ENCODE data around the gene TPH2.

Gene TPH2

DNA sequence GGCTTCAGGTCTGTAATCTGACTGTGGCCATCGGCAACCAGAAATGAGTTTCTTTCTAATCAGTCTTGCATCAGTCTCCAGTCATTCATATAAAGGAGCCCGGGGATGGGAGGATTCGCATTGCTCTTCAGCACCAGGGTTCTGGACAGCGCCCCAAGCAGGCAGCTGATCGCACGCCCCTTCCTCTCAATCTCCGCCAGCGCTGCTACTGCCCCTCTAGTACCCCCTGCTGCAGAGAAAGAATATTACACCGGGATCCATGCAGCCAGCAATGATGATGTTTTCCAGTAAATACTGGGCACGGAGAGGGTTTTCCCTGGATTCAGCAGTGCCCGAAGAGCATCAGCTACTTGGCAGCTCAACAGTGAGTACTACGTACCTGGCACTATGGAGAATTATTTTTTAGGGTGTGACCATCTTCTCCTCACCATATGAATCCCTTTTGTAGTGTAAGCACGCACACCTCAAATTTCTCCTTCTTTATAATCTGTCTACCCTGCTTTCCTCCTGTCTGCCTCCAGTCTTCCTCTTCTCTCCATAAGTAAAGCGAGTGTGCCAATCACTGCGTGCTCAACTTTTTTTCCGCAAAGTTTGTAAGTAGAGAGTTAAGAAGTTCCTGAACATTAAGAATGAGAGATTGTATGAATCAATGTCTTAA, at the start of gene TPH2:
TSS of gene TPH2 (plus strand) at position 118 of the 658 bp plus-strand sequence. CDS start at position 260, 142 bp downstream.
- DNase-seq (ENCODE audit: low read depth in 2 of 2): no peak

DNA sequence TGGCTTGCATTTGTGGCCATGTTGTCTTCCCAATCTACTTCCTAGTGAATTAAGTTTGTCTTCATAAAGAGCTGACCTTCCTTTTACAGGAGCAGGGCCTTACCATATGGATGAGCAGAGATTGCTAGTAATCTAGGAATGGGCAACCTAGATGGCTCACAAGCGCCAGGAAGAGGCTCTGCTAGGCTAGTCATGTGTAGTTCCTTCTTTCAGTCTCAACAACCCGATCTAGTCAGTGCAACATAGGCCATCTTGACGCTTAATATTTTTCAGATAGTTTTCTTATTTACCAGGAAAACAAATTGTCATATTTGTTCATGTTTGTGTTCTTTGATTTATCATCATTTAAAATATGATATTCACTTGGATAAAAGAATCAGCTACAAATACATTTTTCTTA, 48.2 kb upstream of the TPH2 start:
- no peak for DNase-seq (ENCODE audit: low read depth in 2 of 2)

DNA sequence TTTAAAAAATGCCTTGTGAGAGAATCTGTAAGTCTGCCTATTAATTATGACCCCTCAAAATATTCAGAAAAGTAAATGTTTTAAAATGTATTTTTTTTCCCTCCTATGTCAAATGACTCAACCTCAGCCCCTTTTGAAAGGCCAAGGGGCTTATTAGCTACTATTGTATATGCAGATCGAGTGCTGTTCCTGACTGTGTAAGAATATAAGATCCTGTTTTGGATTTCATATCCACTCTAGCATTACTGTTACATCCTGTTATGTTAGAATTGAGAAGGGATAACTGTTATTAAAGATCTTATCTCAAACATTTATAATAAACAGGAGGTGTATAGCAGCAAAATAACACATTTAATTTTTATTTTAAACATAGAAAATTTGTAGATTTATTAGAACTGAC, 46.6 kb upstream of the TPH2 start:
- DNase-seq (ENCODE audit: low read depth in 2 of 2): no peak

DNA sequence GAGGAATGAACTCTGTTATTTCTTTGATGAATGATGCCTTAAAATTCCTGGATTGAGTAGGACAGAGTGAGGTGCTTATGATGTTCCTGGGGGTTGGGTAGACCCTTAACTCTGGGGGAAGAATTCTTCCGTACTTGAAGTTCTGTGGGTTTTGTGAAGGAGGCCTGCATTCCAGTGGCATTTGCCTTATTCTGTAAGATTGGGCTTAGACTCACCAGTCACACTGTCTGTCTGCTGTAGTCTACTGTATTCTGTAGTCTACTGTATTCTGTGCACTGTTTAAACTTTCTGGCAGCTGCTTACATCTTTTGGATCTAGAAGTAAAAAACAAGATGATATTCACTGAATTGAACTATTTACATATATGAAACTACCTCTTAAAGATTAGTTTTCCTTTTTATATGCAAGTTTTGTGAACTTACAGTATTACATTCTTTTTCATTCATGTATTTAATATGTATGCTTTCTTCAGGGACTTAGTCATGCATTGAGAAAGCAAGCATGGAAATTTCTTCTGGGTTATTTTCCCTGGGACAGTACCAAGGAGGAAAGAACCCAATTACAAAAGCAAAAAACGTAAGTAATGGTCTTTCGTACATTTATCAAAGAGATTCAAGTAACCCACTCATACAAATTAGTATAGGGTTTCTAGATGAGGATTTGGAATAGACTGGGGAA, 42.3 kb upstream of the TPH2 start:
- no peak for DNase-seq (ENCODE audit: low read depth in 2 of 2)

DNA sequence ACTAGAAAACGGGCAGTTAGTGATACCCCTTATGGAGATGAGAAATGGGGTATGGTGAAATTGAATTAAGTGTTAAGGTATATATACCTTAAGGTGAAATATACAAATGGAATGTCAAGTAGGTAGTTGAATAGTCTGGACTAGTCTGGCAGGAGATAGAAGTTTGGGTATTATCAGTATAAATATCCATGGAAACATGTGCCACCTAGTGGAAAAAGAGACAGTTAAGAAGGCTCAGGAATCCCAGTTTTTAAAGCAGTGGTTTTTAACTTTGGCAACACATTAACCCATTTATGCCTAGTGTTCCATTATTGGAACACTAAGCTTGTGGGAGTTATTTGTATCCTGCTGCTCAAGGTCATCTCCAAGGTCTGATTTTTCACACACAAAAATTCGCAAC, 38.6 kb upstream of the TPH2 start:
- DNase-seq (ENCODE audit: low read depth in 2 of 2): no peak

DNA sequence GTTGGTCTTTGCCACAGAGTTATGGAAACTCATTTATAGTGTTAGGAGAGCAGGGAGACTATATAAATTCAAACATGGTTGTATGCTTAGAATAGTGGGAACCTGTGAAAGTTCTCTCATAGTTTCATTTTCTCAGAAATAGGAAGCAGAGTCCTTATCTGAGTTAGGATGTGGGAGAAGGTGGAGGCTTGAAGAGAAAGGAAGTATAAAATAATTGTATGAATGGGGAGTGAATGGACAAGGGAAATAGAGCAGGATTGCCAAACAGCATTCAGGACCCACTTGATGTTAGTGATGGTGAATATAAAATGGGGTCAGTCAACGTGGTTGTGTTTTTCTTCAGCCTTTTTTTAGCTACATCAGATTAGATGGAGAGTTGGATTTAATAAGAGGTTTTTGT, 34.0 kb upstream of the TPH2 start:
- DNase-seq (ENCODE audit: low read depth in 2 of 2): no peak

DNA sequence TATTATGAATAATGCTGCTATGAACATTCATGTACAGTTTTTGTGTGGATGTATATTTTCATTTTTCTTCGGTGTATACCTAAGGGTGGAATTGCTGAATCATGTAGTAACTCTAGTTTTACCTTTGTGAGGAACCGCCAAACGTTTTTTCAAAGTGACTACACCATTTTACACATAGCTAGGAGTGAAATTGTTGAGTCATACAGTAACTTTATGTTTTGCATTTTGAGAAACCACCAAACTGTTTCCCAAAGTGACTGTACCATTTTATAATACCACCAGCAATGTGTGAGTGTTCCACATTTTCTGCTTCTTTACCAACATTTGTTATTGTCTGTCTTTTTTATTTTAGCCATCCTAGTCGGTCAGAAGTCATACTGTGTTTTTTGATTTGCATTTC, 3.1 kb upstream of the TPH2 start:
- DNase-seq (ENCODE audit: low read depth in 2 of 2): no peak

DNA sequence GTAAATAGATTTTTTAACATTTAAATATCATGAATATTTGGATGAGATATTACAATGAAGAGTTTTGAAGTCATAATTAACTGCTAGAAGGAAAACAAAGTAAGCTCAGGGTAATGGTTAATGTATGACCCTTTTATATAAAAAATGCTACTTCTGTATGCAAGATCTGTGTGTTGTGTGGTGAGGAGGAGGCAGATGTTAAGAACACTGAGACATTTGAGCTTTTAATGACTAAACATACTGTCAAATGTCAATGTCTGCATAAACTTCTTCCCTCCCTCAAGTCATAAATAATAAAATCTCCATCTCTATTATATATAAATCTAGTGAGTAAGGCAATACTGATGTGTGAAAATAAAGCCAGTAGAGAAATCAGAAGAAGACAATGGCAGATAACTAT, 1.4 kb downstream of the TPH2 start:
- DNase-seq (ENCODE audit: low read depth in 2 of 2): no peak

DNA sequence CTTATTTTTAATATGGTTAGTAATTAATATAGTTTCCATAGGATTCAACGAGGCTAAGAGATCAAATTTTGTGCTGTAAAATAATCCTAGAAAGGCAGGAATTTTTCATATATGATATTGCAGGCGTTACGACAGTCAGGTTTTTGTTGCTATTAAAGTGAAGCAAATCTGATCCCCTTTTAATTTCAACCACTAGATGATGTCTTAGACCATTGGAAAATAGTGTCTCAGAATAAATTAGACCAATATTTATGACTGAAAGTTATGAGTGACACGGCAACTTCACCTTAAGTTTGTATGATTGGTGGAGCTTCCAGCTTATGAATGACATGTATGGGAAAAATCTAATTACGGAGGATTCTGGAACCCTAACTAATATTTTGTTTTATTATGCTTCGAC, 2.5 kb downstream of the TPH2 start:
- DNase-seq (ENCODE audit: low read depth in 2 of 2): no peak

DNA sequence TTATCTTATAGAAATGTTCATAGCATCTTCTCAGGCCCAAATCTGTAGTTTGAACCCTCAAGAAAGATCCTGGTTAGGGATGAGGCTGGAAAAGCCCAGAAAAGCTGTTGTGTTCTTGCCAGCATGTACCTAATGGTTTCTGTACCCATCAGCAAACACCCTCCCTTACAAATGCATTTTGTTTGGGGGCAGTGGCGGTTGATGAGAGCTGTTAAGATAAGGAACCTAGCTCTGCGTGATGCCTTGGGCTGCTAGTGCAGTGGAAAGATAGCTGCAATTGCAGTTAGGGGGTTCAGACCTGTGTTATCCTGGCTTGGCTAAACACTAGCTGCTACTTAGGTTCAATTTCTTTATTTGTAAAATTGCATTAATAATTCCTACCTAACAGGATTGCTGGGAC, 3.6 kb downstream of the TPH2 start:
- no peak for DNase-seq (ENCODE audit: low read depth in 2 of 2)

DNA sequence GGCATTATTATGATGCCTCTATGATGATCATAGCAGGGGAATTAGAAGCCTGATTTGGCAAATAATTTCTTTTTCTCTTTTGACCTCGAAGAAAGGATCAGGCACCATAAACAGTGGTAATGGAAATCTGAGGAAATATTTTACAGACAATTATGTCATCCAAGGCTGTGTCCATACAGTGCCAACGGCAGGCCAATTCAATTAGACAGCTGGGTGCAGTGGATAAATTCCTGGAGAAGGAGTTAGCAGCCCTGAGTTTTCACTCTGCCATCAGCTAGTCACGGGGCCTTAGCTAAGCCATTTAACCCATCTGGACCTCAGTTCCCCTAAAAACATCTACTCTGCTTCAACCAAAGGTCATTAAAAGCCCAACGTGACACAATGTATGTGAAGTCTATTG, 4.1 kb downstream of the TPH2 start:
- no peak for DNase-seq (ENCODE audit: low read depth in 2 of 2)

DNA sequence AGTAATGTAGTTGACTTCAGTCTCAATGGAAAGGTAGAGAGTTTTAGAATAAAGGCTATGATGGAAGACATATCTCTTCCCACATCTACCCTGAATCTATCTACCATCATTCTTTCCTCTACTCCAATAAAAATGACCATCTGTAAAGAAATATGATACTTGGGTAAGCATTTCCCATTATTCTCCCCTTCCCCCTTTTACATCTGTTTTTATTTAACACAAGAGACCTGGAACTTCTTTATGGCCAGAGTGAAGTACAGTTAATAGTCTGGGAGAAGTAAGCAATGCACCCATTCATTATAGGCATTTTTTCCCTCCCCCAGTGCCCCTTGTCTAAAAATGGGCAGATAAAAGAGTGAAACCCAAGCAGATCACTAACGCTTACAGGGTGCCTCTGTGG, 6.5 kb downstream of the TPH2 start:
- DNase-seq (ENCODE audit: low read depth in 2 of 2): no peak

DNA sequence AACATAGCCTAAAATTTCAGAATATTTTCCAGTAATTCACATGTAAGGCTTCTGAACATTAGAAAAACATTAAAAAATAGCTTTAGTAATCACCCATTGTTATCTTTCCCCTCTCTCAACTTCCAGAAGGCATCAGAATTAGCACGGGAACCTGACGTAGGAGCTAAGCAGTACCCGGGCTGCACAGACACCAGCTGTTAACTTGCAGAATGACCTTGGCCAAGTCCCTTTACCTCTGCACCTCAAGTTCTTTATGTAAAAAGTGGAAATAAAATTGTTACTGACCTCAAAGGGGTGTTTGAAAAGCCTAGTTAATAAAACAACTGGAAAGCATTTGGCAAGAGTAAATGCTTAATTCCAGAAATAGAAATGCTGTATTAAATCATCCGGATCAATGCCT, 7.2 kb downstream of the TPH2 start:
- DNase-seq (ENCODE audit: low read depth in 2 of 2): no peak

DNA sequence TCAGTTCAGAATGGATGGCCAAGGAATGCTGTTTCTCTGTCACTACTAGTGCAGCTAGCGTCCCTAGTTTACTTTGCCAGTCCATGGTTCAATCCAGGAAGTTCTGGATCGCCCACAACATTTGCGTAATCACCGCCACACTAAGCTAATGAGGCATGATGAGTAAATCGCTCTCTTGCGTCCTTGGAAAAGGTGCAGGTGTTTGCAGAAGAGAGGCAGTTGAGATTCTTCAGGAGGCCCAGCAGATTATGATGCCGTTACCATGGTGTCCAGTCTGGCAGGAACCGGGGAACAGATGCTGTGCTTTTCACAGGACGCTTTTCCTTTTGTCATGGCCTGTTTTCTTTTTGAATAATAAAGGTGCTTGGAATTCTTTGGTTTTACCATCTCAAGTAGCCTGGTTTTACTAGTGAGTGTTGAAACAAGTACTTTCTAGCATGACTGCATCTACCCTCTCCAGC, 9.0 kb downstream of the TPH2 start:
- no peak for DNase-seq (ENCODE audit: low read depth in 2 of 2)

DNA sequence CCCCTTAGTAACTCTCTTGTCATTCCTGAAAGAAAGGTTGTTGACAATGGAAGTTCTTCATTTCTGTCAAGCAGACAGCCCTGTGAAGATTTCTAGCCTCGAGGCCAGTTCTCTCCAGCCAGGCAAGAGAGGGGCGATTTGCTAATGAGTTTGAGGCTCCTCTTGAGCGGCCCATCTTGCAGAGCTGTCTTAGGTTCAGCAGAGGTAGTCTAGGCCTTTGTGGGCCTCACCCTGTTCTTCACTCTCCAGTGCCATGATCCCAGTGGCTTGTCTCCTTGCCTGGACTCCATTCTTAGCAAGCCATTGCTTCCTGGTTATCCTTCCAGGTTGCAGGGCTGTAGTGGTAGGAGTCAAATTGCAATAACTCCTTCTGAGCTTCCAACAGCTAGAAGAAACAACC, 9.7 kb downstream of the TPH2 start:
- DNase-seq (ENCODE audit: low read depth in 2 of 2): no peak

DNA sequence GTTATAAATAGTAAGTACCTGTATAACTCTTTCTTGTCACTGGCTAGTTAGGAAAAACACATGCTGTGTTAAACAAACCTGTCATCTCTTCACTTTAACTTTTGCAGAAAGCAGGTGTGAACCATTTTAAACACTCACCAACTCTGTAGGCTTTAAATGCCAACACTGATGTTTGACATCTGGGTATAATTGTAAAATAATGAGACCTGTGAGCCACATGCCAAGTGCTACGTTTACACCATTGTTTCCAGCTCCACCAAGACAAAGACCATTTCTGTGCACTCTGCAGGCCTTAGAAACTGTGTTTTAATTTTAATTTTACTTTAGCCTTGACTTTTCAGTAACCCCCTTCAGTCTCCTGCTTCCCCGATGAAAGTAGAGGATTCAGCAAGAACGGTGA, 11.0 kb downstream of the TPH2 start:
- no peak for DNase-seq (ENCODE audit: low read depth in 2 of 2)

DNA sequence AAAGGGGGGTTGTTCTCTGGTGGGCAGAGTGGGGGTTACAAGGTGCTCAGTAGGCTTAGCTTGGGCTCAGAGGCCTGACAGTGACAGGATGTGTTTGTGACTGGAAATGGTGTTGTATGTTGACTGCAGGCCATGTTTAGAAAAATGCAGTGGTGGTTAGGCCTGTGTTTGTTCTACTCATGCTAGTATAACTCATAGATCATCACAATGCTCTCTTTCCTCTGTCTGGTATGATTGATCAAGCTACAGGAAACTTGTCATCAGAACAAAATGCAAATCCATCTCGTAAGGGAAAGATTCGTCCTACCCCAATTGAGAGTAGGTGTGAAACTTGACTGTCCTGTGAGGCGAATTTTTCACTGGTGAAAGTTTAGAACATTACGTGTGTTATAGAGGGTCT, 11.8 kb downstream of the TPH2 start:
- DNase-seq (ENCODE audit: low read depth in 2 of 2): no peak

DNA sequence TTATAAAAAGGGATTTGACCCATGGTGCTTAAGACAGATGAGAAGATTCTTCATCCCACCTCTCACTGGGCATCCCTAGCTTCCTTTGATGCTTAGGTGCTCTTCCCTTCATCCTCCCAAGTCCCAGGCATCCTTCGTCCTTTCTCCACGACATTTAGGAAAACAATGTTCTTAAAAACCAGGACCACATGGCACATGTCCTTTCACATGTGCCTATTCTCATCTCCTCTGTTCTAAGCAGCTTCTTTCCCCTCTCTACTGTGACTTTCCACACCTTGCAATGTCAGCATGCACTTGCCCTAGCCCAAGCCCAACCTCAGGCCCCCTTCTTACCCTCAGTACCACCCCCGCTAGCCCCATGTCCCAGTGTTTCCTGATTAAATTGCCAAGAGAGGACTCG, 12.2 kb downstream of the TPH2 start:
- DNase-seq (ENCODE audit: low read depth in 2 of 2): no peak

DNA sequence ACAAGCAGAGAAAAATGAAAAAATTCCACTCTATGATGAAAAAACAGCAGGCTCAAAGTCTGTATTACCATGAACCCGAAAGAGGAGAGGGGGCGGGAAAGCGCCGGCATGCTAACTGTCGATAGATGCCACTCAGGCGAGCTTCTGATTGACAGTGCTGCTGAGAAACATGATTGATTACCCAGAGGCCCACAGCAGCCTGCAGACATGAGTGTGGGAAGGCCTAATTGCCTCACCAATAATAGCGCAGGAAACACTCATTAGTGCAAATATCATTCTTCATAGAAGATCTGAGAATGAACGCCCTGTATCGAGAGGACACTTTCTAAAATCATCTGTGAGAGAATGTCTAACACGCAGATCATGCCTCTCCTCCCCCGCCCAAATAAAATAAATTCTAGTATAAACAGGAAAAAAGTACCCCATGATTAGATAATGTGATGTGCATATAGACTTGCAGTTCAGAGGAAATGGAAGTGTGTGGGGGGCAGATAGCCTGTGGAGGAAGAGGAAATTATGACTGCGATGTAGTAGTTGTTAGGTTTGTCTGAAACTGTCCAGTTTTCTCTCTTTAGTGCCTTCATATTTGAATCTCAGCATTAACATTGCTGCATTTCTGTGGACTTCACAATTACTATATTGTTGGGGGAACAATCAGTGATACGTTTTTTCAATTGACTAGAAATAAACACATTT, 15.6 kb downstream of the TPH2 start:
- DNase-seq (ENCODE audit: low read depth in 2 of 2): no peak

DNA sequence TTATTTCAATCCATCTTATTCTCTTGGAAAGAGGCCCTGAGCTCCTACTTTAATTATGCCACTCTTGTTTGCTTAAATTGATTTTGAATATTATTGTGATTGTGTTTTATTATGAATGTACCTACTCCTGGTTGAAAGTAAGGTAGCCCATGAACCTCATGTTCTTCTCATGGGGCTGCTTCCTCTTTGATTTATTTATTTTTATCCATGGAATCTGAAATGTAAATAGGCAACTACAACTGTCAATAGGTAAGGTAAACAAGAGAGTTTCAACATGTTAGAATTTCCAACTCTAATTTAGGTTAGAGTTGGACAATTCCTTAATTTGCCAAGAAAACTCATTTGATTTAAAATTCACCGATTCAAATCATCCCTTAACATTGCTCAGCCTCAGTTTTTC, 16.2 kb downstream of the TPH2 start:
- no peak for DNase-seq (ENCODE audit: low read depth in 2 of 2)

DNA sequence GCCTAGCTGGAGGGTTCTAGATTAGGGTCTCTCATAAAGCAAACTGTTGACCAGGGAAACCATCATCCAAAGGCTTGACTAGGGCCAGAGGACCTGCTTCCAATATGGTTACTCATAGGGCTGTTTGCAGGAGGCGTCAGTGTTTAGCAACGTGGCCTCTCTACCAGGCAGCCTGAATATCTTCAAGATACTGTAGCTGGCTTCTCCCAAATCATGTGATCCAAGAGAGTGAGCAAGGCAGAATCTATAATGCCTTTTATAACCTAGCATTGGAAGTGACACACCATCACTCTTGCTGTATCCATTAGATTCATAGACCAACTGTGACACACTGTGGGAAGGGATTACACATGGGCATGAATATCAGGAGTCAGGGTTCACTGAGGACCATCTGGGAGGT, 17.3 kb downstream of the TPH2 start:
- no peak for DNase-seq (ENCODE audit: low read depth in 2 of 2)

DNA sequence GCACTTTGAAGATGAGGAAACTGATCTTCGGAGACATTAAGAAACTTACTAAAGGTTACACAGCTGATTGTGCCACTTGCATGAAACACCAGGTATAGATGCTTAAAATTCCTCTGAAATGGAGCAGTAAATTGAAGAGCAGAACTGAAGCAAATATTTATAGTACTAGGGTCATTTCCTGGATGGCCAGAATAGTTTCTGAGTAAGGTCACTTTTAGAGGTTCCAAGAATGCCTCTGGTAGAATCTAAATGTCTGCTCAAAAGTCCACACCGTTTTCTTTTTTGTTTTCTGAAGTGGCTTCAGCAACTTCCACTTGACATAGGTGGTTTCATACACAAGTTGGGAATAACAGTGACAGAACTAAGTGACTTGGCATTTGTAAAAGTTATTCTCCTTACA, 19.4 kb downstream of the TPH2 start:
- no peak for DNase-seq (ENCODE audit: low read depth in 2 of 2)

DNA sequence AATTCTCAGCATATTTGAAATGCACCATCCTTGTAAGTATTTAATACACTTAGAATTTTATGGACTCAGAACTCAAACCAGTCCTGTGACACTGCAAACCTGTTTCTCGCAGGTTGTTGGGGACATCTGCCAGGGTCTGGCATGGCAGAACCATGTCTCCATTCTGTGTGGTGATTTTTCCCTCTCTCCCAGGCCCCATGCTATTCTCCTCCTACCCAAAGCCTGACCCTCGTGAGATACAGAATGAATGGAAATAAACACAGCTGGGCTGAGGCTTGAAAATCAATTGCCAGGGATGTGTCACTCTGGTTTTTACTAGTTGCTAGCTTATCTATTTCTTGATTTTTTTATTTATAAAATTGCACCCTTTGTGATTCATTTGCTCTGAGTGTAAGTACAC, 19.8 kb downstream of the TPH2 start:
- DNase-seq (ENCODE audit: low read depth in 2 of 2): no peak
